DOHH2 (cell line): ENCODE results near the gene MACF1.

Experiments
- H3F3A ChIP-seq: fragments of 200-600 bp; sonication (generic), shearing (Covaris generic); 2 replicates; pipeline ENCODE4 v1.6.0; 2016; ENCODE audit warnings: antibody characterized with exemption, mild to moderate bottlenecking; ENCODE audit not compliant: control insufficient read depth, insufficient read depth
- H3K27ac ChIP-seq: fragments of 200-600 bp; sonication (generic); 2 replicates; pipeline ENCODE4 v1.5.1; 2014; ENCODE audit warnings: low read depth, mild to moderate bottlenecking, low read length, moderate library complexity
- H3K27me3 ChIP-seq: fragments of 200-600 bp; sonication (generic); 2 replicates; pipeline ENCODE4 v1.6.1; 2014; ENCODE audit warnings: mild to moderate bottlenecking, low read length, mixed read lengths; ENCODE audit not compliant: control insufficient read depth
- H3K36me3 ChIP-seq: fragments of 200-600 bp; sonication (generic); 2 replicates; pipeline ENCODE4 v1.6.1; 2014; ENCODE audit warnings: mild to moderate bottlenecking, low read length, moderate library complexity, mixed read lengths; ENCODE audit not compliant: control insufficient read depth
- H3K4me1 ChIP-seq: fragments of 200-600 bp; sonication (generic); 2 replicates; pipeline ENCODE4 v1.6.1; 2014; ENCODE audit warnings: mild to moderate bottlenecking, low read length, mixed read lengths; ENCODE audit not compliant: control insufficient read depth
- H3K4me2 ChIP-seq: fragments of 200-600 bp; sonication (generic); 2 replicates; pipeline ENCODE4 v1.6.0; 2014; ENCODE audit warnings: mild to moderate bottlenecking, low read length, moderate library complexity
- H3K4me3 ChIP-seq: fragments of 200-600 bp; sonication (generic); 2 replicates; pipeline ENCODE4 v1.5.1; 2014; ENCODE audit warnings: mild to moderate bottlenecking, low read length, mixed read lengths
- H3K79me2 ChIP-seq: fragments of 200-600 bp; sonication (generic); 2 replicates; pipeline ENCODE4 v1.6.1; 2014; ENCODE audit warnings: mild to moderate bottlenecking, low read length, mixed read lengths; ENCODE audit not compliant: control insufficient read depth
- H3K9me2 ChIP-seq: fragments of 200-600 bp; sonication (generic); replicated peaks from 2 replicates; pipeline ENCODE4 v1.6.1; 2014; ENCODE audit warnings: mild to moderate bottlenecking, low read length, mixed read lengths; ENCODE audit not compliant: control insufficient read depth
- H3K9me3 ChIP-seq: fragments of 200-600 bp; sonication (generic); 2 replicates; pipeline ENCODE4 v1.6.1; 2014; ENCODE audit warnings: antibody characterized with exemption, low read length, mixed read lengths; ENCODE audit not compliant: control insufficient read depth, insufficient read depth
- H4K20me1 ChIP-seq: fragments of 200-600 bp; sonication (generic); 2 replicates; pipeline ENCODE4 v1.6.0; 2014; ENCODE audit warnings: low read depth, mild to moderate bottlenecking, antibody characterized with exemption, low read length, moderate library complexity; ENCODE audit not compliant: control insufficient read depth, insufficient read depth
- EZH2phosphoT487 ChIP-seq: fragments of 200-600 bp; sonication (generic); IDR thresholded peaks from 2 replicates; pipeline ENCODE4 v1.6.1; 2017; ENCODE audit warnings: borderline replicate concordance, mild to moderate bottlenecking, antibody characterized with exemption, low read length, moderate library complexity, mixed read lengths
- TF ChIP-seq, protein P1 (sequence below): fragments of 200-600 bp; sonication (generic); IDR thresholded peaks from one replicate; pipeline ENCODE4 v1.5.1; 2014; ENCODE audit warnings: antibody characterized with exemption, mild to moderate bottlenecking, low read depth, low read length; ENCODE audit not compliant: poor library complexity, severe bottlenecking

Gene MACF1

DNA sequence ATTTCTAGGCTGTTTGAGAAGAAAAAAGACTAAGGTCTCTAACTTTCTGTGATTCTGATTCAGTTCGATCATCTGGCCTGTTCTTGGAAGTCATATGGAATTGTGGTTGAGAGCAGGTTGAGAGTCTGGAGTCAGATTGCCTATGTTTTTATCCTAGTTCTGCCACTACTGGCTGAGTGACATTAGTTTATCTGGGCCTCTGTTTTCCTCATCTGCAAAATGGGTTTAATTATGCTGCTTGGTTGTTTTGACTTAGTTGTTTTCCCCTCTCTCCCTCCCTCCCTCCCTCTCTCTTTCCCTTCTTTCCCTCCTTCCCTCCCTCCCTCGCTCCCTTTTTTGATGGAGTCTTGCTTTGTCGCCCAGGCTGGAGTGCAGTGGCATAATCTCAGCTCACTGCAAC, 6.2 kb downstream of the MACF1 start:
- Histone ChIP-seq H3K27me3 (no peaks in the 10 kb centered on the region), H3K4me1 (peaks cover 31% of the 10 kb centered on the region), H3K4me3 (no peak overlapping the region), H3K79me2 (peaks cover 12% of the 10 kb centered on the region), H3F3A (peaks cover 20% of the 10 kb centered on the region), H3K9me3 (no peaks in the 10 kb centered on the region), H3K36me3 (no peaks in the 10 kb centered on the region), H3K9me2 (no peaks in the 10 kb centered on the region), H3K4me2 (no peak overlapping the region), H3K27ac (no peak overlapping the region), H4K20me1 (no peaks in the 10 kb centered on the region)
- TF ChIP-seq, protein P1, sequence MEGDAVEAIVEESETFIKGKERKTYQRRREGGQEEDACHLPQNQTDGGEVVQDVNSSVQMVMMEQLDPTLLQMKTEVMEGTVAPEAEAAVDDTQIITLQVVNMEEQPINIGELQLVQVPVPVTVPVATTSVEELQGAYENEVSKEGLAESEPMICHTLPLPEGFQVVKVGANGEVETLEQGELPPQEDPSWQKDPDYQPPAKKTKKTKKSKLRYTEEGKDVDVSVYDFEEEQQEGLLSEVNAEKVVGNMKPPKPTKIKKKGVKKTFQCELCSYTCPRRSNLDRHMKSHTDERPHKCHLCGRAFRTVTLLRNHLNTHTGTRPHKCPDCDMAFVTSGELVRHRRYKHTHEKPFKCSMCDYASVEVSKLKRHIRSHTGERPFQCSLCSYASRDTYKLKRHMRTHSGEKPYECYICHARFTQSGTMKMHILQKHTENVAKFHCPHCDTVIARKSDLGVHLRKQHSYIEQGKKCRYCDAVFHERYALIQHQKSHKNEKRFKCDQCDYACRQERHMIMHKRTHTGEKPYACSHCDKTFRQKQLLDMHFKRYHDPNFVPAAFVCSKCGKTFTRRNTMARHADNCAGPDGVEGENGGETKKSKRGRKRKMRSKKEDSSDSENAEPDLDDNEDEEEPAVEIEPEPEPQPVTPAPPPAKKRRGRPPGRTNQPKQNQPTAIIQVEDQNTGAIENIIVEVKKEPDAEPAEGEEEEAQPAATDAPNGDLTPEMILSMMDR: no peak
- TF ChIP-seq EZH2phosphoT487: no peak

DNA sequence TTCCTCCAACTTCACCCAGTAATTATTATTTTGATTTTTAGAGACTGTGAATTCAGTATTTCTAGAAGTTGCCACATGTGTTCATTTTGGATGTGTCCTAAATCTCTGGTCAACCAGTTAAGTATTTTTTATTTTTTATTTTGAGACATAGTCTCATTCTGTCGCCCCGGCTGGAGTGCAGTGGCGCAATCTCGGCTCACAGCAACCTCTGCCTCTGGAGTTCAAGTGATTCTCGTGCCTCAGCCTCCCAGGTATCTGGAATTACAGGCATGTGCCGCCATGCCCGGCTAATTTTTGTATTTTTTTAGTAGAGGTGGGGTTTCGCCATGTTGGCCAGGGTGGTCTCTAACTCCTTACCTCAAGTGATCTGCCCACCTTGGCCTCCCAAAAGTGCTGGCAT, 8.0 kb downstream of the MACF1 start:
- no peak overlapping the region for H3K27ac ChIP-seq
- H3K9me3 ChIP-seq: no peaks in the 10 kb centered on the region
- peaks cover 16% of the 10 kb centered on the region for H3K79me2 ChIP-seq
- peaks cover 37% of the 10 kb centered on the region for H3K4me1 ChIP-seq
- no peaks in the 10 kb centered on the region for H4K20me1 ChIP-seq
- peaks cover 24% of the 10 kb centered on the region for H3F3A ChIP-seq
- H3K9me2 ChIP-seq: no peaks in the 10 kb centered on the region
- H3K4me2 ChIP-seq: no peak overlapping the region
- no peaks in the 10 kb centered on the region for H3K36me3 ChIP-seq
- no peak for TF ChIP-seq EZH2phosphoT487
- TF ChIP-seq, protein P1: no peak
- H3K27me3 ChIP-seq: no peaks in the 10 kb centered on the region
- H3K4me3 ChIP-seq: no peak overlapping the region

DNA sequence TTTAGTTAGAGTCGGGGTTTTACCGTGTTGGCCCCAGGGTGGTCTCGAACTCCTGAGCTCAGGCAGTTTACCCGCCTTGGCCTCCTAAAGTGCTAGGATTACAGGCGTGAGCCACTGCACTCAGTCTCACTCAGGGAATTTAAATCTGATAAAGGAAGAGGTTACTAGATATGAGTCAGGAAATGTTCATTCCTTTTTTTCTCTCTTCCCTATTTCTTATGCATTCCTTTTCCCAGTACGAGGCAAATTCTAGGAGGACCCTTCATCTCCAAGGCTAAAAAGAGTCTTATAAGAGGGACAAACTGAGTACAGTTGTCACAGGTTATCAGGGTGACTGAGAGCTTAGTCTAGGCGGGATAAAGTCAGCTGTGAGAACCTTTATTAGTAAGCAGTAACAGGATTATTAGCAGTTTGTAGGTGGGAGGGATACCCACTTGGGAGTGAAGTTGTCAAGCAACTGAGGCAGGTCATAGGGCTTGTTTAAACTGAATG, 9.1 kb downstream of the MACF1 start:
- Histone ChIP-seq H3K27me3 (no peaks in the 10 kb centered on the region), H3F3A (peaks cover 24% of the 10 kb centered on the region), H3K9me3 (no peaks in the 10 kb centered on the region), H3K9me2 (no peaks in the 10 kb centered on the region), H3K27ac (no peak overlapping the region), H3K79me2 (peaks cover 23% of the 10 kb centered on the region), H3K36me3 (no peaks in the 10 kb centered on the region), H3K4me3 (no peak overlapping the region), H3K4me1 (peaks cover 45% of the 10 kb centered on the region), H4K20me1 (no peaks in the 10 kb centered on the region), H3K4me2 (no peak overlapping the region)
- TF ChIP-seq, protein P1: no peak
- TF ChIP-seq EZH2phosphoT487: no peak
